ENCODE measurements around the gene QPCTL. TPM values are rescaled to one million over a fixed set of nuclear protein-coding genes. Genes with fewer than 3 reads are reported as not detected.

The QPCTL gene
- total and polyA plus RNA-seq, 4 donors: 6.3 to 13.3 (median 9.4) TPM

- DNase-seq: no peak
- Histone ChIP-seq H3K9me3 (ENCODE audit: control insufficient read depth in 4 of 4, insufficient read depth in 3 of 4, low read length in 3 of 4) (no peaks in the 10 kb centered on the region), H3K36me3 (ENCODE audit: control insufficient read depth in 4 of 4, insufficient read depth in 4 of 4, low read length in 4 of 4) (no peaks in the 10 kb centered on the region), H3K27ac (ENCODE audit: low read depth in 1 of 2, low read length in 1 of 2) (no peak overlapping the region), H3K9ac (ENCODE audit: insufficient read depth in 1 of 2, low read length in 2 of 2) (no peak overlapping the region), H3K4me3 (no peak overlapping the region), H3K4me1 (ENCODE audit: control insufficient read depth in 5 of 5, insufficient read depth in 5 of 5, low read length in 5 of 5) (peaks cover 0 to 17% (median 0%) of the 10 kb centered on the region in 5 donors), H3K27me3 (ENCODE audit: control insufficient read depth in 3 of 3, insufficient read depth in 3 of 3, low read length in 2 of 3) (peaks cover 0 to 19% (median 18%) of the 10 kb centered on the region in 3 donors)
- 8 to 15% methylated on average over 31 to 35 of the region's 35 CpGs for WGBS, 2 donors
- TF ChIP-seq CTCF (IDR thresholded peaks at IDR 0.05; ENCODE audit: control extremely low read depth, extremely low read depth): no peak
- no peak for ATAC-seq (ENCODE audit: insufficient read depth, low FRiP score)
Measured at GRCh38 chr19:45645068-45645630, 47.3 kb upstream of the QPCTL start.

GRCh38 chr19:45645631-45646344 is 46.7 kb upstream of the QPCTL start:
- ATAC-seq (ENCODE audit: insufficient read depth, low FRiP score) (no peak), DNase-seq (peak; percentile 83 to 84 (median 84))
- 1% methylated on average over 27 of the region's 27 CpGs for WGBS, 2 donors
- Histone ChIP-seq H3K4me1 (ENCODE audit: control insufficient read depth in 5 of 5, insufficient read depth in 5 of 5, low read length in 5 of 5) (peaks cover 0 to 17% (median 0%) of the 10 kb centered on the region in 5 donors), H3K36me3 (ENCODE audit: control insufficient read depth in 4 of 4, insufficient read depth in 4 of 4, low read length in 4 of 4) (no peaks in the 10 kb centered on the region), H3K27me3 (ENCODE audit: control insufficient read depth in 3 of 3, insufficient read depth in 3 of 3, low read length in 2 of 3) (peaks cover 0 to 19% (median 18%) of the 10 kb centered on the region in 3 donors), H3K9ac (ENCODE audit: insufficient read depth in 1 of 2, low read length in 2 of 2) (no peak overlapping the region), H3K4me3 (no peak overlapping the region), H3K27ac (ENCODE audit: low read depth in 1 of 2, low read length in 1 of 2) (no peak overlapping the region), H3K9me3 (ENCODE audit: control insufficient read depth in 4 of 4, insufficient read depth in 3 of 4, low read length in 3 of 4) (no peaks in the 10 kb centered on the region)
- TF ChIP-seq CTCF (IDR thresholded peaks at IDR 0.05; ENCODE audit: control extremely low read depth, extremely low read depth): no peak

- ATAC-seq (ENCODE audit: insufficient read depth, low FRiP score): no peak
- WGBS, 2 donors: 8 to 12% methylated on average over 9 of the region's 9 CpGs
- Histone ChIP-seq H3K9me3 (ENCODE audit: control insufficient read depth in 4 of 4, insufficient read depth in 3 of 4, low read length in 3 of 4) (no peaks in the 10 kb centered on the region), H3K36me3 (ENCODE audit: control insufficient read depth in 4 of 4, insufficient read depth in 4 of 4, low read length in 4 of 4) (no peaks in the 10 kb centered on the region), H3K4me3 (no peak overlapping the region), H3K9ac (ENCODE audit: insufficient read depth in 1 of 2, low read length in 2 of 2) (no peak overlapping the region), H3K27me3 (ENCODE audit: control insufficient read depth in 3 of 3, insufficient read depth in 3 of 3, low read length in 2 of 3) (peaks cover 0 to 19% (median 18%) of the 10 kb centered on the region in 3 donors), H3K4me1 (ENCODE audit: control insufficient read depth in 5 of 5, insufficient read depth in 5 of 5, low read length in 5 of 5) (peaks cover 0 to 16% (median 0%) of the 10 kb centered on the region in 5 donors), H3K27ac (ENCODE audit: low read depth in 1 of 2, low read length in 1 of 2) (no peak overlapping the region)
- no peak for DNase-seq
- TF ChIP-seq CTCF (IDR thresholded peaks at IDR 0.05; ENCODE audit: control extremely low read depth, extremely low read depth): no peak
Measured at GRCh38 chr19:45646345-45646698, 46.1 kb upstream of the QPCTL start.

All from lung (tissue), 12 donors.